ENCODE data around the gene LRRC1. TPM values are rescaled to one million over a fixed set of nuclear protein-coding genes. Genes with fewer than 3 reads are reported as not detected.

LRRC1 gene
- total and polyA plus RNA-seq, 10 of the 15 experiments (the other 5 are each of a cell fraction or from before 2014, with no cell fraction given): 0.35 to 9.3 (median 0.63) TPM

DNA sequence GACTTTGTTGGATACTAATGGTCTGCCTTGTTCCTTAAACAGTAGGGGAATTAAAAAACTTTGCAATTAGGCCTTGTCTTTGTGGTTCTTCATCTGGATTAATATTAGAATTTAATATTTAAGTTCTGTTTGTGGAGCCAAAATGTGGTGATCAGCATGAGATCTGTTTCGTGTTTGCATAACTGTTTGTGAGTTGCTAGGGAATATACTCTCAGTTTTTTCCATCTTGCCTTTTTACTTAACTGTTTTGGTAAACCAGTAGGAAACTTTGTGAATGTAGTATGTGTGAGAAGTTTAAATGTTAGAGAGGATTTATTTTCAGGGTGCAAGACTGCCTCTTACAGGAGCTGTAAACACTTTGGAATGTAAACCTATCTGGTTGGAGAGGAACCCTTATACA lies 35.6 kb downstream of the LRRC1 start:
- Histone ChIP-seq H3K9me3 (replicated peaks; ENCODE audit: control insufficient read depth, insufficient read depth, low read length) (no peaks in the 10 kb centered on the region), H4K20me1 (ENCODE audit: control insufficient read depth, insufficient read depth) (no peaks in the 10 kb centered on the region), H3K27ac (ENCODE audit: control insufficient read depth, insufficient read depth) (no peak overlapping the region), H3K4me1 (ENCODE audit: control insufficient read depth, insufficient read depth, low read length) (no peaks in the 10 kb centered on the region), H3K4me2 (ENCODE audit: control insufficient read depth, insufficient read depth) (no peak overlapping the region), H2AFZ (ENCODE audit: control insufficient read depth, low read depth, low read length) (no peak overlapping the region), H3K79me2 (ENCODE audit: control insufficient read depth, insufficient read depth, low read length) (no peaks in the 10 kb centered on the region), H3K4me3 (no peak overlapping the region), H3K27me3 (replicated peaks in 1 of 2; ENCODE audit: control insufficient read depth in 2 of 2, insufficient read depth in 2 of 2, low read length in 1 of 2) (no peaks in the 10 kb centered on the region), H3K9ac (ENCODE audit: control insufficient read depth, insufficient read depth, low read length) (no peak overlapping the region), H3K36me3 (ENCODE audit: control insufficient read depth in 2 of 2, insufficient read depth in 2 of 2, low read length in 1 of 2) (no peaks in the 10 kb centered on the region)
- ATAC-seq: no peak
- no peak for FAIRE-seq
- TF ChIP-seq, protein P1, sequence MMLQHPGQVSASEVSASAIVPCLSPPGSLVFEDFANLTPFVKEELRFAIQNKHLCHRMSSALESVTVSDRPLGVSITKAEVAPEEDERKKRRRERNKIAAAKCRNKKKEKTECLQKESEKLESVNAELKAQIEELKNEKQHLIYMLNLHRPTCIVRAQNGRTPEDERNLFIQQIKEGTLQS (IDR thresholded peaks at IDR 0.05; ENCODE audit: borderline replicate concordance, extremely low read depth, low read depth, low read length): no peak
- TF ChIP-seq SREBF2 (IDR thresholded peaks at IDR 0.05; ENCODE audit: low read length): no peak
- TF ChIP-seq DPF2 (IDR thresholded peaks at IDR 0.05): no peak
- no peak for TF ChIP-seq POLR2AphosphoS2 (IDR thresholded peaks at IDR 0.05; ENCODE audit: low read depth, low read length)
- no peak for TF ChIP-seq CHD4 (IDR thresholded peaks at IDR 0.05)
- no peak for TF ChIP-seq CREB1 (IDR thresholded peaks at IDR 0.05; ENCODE audit: low read depth)
- TF ChIP-seq ESRRA (IDR thresholded peaks at IDR 0.05; ENCODE audit: low read length): no peak
- no peak for TF ChIP-seq NR2C1 (IDR thresholded peaks at IDR 0.05)
- no peak for TF ChIP-seq PAX5 (IDR thresholded peaks at IDR 0.05; ENCODE audit: borderline replicate concordance, low read depth, low read length)
- no peak for TF ChIP-seq RCOR1 (conservative IDR thresholded peaks at IDR 0.05; ENCODE audit: low read depth, low read length)
- no peak for TF ChIP-seq SUPT20H (IDR thresholded peaks at IDR 0.05; ENCODE audit: borderline replicate concordance, control insufficient read depth, low read depth, low read length)
- TF ChIP-seq MTA2 (IDR thresholded peaks at IDR 0.05; ENCODE audit: low read depth): no peak
- no peak for TF ChIP-seq TCF12 (IDR thresholded peaks at IDR 0.05; ENCODE audit: low read depth, low read length)
- no peak for TF ChIP-seq KLF5 (IDR thresholded peaks at IDR 0.05; ENCODE audit: partially characterized antibody)
- TF ChIP-seq, protein P2, sequence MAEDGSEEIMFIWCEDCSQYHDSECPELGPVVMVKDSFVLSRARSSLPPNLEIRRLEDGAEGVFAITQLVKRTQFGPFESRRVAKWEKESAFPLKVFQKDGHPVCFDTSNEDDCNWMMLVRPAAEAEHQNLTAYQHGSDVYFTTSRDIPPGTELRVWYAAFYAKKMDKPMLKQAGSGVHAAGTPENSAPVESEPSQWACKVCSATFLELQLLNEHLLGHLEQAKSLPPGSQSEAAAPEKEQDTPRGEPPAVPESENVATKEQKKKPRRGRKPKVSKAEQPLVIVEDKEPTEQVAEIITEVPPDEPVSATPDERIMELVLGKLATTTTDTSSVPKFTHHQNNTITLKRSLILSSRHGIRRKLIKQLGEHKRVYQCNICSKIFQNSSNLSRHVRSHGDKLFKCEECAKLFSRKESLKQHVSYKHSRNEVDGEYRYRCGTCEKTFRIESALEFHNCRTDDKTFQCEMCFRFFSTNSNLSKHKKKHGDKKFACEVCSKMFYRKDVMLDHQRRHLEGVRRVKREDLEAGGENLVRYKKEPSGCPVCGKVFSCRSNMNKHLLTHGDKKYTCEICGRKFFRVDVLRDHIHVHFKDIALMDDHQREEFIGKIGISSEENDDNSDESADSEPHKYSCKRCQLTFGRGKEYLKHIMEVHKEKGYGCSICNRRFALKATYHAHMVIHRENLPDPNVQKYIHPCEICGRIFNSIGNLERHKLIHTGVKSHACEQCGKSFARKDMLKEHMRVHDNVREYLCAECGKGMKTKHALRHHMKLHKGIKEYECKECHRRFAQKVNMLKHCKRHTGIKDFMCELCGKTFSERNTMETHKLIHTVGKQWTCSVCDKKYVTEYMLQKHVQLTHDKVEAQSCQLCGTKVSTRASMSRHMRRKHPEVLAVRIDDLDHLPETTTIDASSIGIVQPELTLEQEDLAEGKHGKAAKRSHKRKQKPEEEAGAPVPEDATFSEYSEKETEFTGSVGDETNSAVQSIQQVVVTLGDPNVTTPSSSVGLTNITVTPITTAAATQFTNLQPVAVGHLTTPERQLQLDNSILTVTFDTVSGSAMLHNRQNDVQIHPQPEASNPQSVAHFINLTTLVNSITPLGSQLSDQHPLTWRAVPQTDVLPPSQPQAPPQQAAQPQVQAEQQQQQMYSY (CRISPR knock-in tag; IDR thresholded peaks at IDR 0.05): no peak
- TF ChIP-seq IKZF1 (conservative IDR thresholded peaks at IDR 0.05): no peak
- TF ChIP-seq SIX5 (IDR thresholded peaks at IDR 0.05; ENCODE audit: low read depth, low read length, severe bottlenecking): no peak
- TF ChIP-seq, protein P3, sequence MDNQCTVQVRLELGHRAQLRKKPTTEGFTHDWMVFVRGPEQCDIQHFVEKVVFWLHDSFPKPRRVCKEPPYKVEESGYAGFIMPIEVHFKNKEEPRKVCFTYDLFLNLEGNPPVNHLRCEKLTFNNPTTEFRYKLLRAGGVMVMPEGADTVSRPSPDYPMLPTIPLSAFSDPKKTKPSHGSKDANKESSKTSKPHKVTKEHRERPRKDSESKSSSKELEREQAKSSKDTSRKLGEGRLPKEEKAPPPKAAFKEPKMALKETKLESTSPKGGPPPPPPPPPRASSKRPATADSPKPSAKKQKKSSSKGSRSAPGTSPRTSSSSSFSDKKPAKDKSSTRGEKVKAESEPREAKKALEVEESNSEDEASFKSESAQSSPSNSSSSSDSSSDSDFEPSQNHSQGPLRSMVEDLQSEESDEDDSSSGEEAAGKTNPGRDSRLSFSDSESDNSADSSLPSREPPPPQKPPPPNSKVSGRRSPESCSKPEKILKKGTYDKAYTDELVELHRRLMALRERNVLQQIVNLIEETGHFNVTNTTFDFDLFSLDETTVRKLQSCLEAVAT (IDR thresholded peaks at IDR 0.05): no peak
- ChIA-PET SMC1A (ENCODE audit: uncharacterized antibody, unreplicated experiment) (interaction anchor here (1.7 kb wide), 1 partner anchor 10 kb away, joined by 3 read pairs; no protein-coding TSS in a partner anchor), CTCF (interaction anchor here (0.6 to 1.0 kb wide), 2 partner anchors 16 to 101 kb away, joined by 3 to 5 read pairs; no protein-coding TSS in a partner anchor), RAD21 (ENCODE audit: unreplicated experiment) (no interaction called here), POLR2A (no interaction called here)
- in situ Hi-C loops (cut with MboI) (no loop called here), intact Hi-C loops (cut with micrococcal nuclease; ENCODE audit: unreplicated experiment) (no loop called here)
- WGBS (ENCODE audit: insufficient coverage, insufficient replicate concordance, low lambda C conversion rate, missing lambda C conversion rate): 0% methylated on average over 1 of the region's 1 CpG
- no TSS peak for BruUV-seq (replicated peaks)
- DNase-seq (ENCODE audit: low read depth, low spot score): no peak

Data from GM12878 (cell line).